ENCODE results near the gene VPS39. TPM values are rescaled to one million over a fixed set of nuclear protein-coding genes. Genes with fewer than 3 reads are reported as not detected.
A peak's percentile ranks its signal among the peaks of the same experiment; 100 is the strongest.

Gene VPS39
- total and polyA plus RNA-seq, 9 of the 15 experiments (the other 6 are each of a cell fraction or from before 2014, with no cell fraction given): 3.2 to 37.3 (median 21.8) TPM

DNA sequence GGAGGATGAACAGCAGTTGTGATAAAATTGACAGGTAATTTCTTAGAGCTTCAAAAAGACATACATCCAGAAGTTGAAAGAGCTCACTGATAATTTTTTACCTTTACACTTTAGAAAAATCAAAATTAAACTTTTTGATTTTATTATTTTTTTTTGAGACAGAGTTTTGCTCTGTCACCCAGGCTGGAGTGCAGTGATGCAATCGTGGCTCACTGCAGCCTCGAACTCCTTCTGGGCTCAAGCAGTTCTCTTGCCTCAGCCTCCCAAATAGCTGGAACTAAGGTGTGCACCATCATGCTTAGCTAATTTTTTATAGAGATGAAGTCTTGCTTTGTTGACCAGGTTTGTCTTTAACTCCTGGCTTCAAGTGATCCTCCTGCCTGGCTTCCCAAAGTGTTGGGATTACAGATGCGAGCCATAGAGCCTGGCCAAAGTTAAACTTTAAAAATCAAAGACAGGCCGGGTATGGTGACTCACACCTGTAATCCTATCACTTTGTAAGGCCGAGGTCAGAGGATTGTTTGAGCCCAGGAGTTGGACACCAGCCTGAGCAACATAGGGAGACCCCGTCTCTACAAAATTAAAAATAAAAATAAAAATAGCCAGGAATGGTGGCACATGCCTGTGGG lies 73.4 kb downstream of the VPS39 start:
- WGBS (ENCODE audit: insufficient coverage, low coverage, missing lambda C conversion rate): 6% methylated on average over 6 of the region's 6 CpGs
- intact Hi-C loops (cut with micrococcal nuclease) (loop anchor here (2.0 to 5.0 kb wide), 4 partner anchors 37 to 253 kb away; no protein-coding TSS in a partner anchor), in situ Hi-C loops (cut with MboI) (loop anchor here (5.0 kb wide), 1 partner anchor 67 kb away; no protein-coding TSS in a partner anchor)
- no peaks in the 10 kb centered on the region for H3K79me2 ChIP-seq (ENCODE audit: control insufficient read depth, insufficient read depth, low read length)
- H2AFZ ChIP-seq (ENCODE audit: low read depth, low read length): no peak overlapping the region
- ChIA-PET POLR2A (interaction anchor here (0.7 kb wide), 1 partner anchor 45 kb away, joined by 3 read pairs; no protein-coding TSS in a partner anchor), CTCF (ENCODE audit: low intra/inter-chr PET ratio) (interaction anchor here (0.6 to 1.9 kb wide), 6 partner anchors 41 to 145 kb away, joined by 3 to 13 read pairs (median 4); partner anchors contain the start of gene PLA2G4D)
- BruUV-seq (replicated peaks): no TSS peak
- FAIRE-seq: no peak
- no peak overlapping the region for H3K9ac ChIP-seq (ENCODE audit: insufficient read depth in 1 of 2, low read depth in 2 of 2, low read length in 2 of 2)
- DNase-seq (ENCODE audit: extremely low read depth in 1 of 4, low spot score in 3 of 4): no peak
- ATAC-seq: no peak
- H3K4me3 ChIP-seq: no peak overlapping the region
- H3K36me3 ChIP-seq (ENCODE audit: control insufficient read depth, insufficient read depth, low read length): no peaks in the 10 kb centered on the region
- no peaks in the 10 kb centered on the region for H3K4me1 ChIP-seq (replicated peaks in 1 of 2; ENCODE audit: control insufficient read depth in 2 of 2, insufficient read depth in 2 of 2, low read length in 2 of 2)
- H3K9me1 ChIP-seq (ENCODE audit: control insufficient read depth, insufficient read depth, low read length): no peaks in the 10 kb centered on the region
- 0 out of 2 replicates have a peak, but pooled peaks cover 4% of the 10 kb centered on the region for H4K20me1 ChIP-seq (replicated peaks; ENCODE audit: control insufficient read depth, insufficient read depth, low read length)
- no peak overlapping the region for H3K27ac ChIP-seq (ENCODE audit: extremely low read depth, low read depth, low read length)
- H3K4me2 ChIP-seq (ENCODE audit: insufficient read depth, low read length): no peak overlapping the region
- H3K27me3 ChIP-seq (ENCODE audit: control insufficient read depth in 2 of 2, insufficient read depth in 2 of 2, low read length in 2 of 2): peaks cover 3 to 38% of the 10 kb centered on the region in 2 experiments; a peak in 4 of 5 replicates
- H3K9me3 ChIP-seq (replicated peaks; ENCODE audit: control insufficient read depth, insufficient read depth, low read depth, low read length): no peaks in the 10 kb centered on the region
- TF ChIP-seq, protein P1, sequence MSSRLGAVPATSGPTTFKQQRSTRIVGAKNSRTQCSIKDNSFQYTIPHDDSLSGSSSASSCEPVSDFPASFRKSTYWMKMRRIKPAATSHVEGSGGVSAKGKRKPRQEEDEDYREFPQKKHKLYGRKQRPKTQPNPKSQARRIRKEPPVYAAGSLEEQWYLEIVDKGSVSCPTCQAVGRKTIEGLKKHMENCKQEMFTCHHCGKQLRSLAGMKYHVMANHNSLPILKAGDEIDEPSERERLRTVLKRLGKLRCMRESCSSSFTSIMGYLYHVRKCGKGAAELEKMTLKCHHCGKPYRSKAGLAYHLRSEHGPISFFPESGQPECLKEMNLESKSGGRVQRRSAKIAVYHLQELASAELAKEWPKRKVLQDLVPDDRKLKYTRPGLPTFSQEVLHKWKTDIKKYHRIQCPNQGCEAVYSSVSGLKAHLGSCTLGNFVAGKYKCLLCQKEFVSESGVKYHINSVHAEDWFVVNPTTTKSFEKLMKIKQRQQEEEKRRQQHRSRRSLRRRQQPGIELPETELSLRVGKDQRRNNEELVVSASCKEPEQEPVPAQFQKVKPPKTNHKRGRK (tag; IDR thresholded peaks at IDR 0.05): no peak
- TF ChIP-seq, protein P2, sequence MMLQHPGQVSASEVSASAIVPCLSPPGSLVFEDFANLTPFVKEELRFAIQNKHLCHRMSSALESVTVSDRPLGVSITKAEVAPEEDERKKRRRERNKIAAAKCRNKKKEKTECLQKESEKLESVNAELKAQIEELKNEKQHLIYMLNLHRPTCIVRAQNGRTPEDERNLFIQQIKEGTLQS (IDR thresholded peaks at IDR 0.05): peak; percentile 72; the same call in 1 of the 2 replicates
- TF ChIP-seq, protein P2 (CRISPR knock-in tag; conservative IDR thresholded peaks at IDR 0.05): no peak
- TF ChIP-seq CEBPG (CRISPR knock-in tag; IDR thresholded peaks at IDR 0.05): no peak
- peak; percentile 23 to 65; a peak in 2 of 4 replicates for TF ChIP-seq CEBPG (tag; conservative IDR thresholded peaks at IDR 0.05 in 1 of 2, IDR thresholded peaks at IDR 0.05 in 1 of 2)
- no peak for TF ChIP-seq SP1 (CRISPR knock-in tag; IDR thresholded peaks at IDR 0.05)
- no peak for TF ChIP-seq ZBTB12 (CRISPR knock-in tag; IDR thresholded peaks at IDR 0.05)
- TF ChIP-seq ADNP (tag; IDR thresholded peaks at IDR 0.05): no peak
- TF ChIP-seq, protein P3, sequence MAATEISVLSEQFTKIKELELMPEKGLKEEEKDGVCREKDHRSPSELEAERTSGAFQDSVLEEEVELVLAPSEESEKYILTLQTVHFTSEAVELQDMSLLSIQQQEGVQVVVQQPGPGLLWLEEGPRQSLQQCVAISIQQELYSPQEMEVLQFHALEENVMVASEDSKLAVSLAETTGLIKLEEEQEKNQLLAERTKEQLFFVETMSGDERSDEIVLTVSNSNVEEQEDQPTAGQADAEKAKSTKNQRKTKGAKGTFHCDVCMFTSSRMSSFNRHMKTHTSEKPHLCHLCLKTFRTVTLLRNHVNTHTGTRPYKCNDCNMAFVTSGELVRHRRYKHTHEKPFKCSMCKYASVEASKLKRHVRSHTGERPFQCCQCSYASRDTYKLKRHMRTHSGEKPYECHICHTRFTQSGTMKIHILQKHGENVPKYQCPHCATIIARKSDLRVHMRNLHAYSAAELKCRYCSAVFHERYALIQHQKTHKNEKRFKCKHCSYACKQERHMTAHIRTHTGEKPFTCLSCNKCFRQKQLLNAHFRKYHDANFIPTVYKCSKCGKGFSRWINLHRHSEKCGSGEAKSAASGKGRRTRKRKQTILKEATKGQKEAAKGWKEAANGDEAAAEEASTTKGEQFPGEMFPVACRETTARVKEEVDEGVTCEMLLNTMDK (IDR thresholded peaks at IDR 0.05; ENCODE audit: borderline replicate concordance, insufficient read depth, low read depth, low read length, poor library complexity, severe bottlenecking): no peak
- no peak for TF ChIP-seq GATAD2B (IDR thresholded peaks at IDR 0.05; ENCODE audit: borderline replicate concordance)
- no peak for TF ChIP-seq DPF2 (IDR thresholded peaks at IDR 0.05)
- no peak for TF ChIP-seq CSDE1 (IDR thresholded peaks at IDR 0.05)
- no peak for TF ChIP-seq TFE3 (CRISPR knock-in tag; IDR thresholded peaks at IDR 0.05)
- TF ChIP-seq ZNF764 (CRISPR knock-in tag; IDR thresholded peaks at IDR 0.05; ENCODE audit: low read depth): no peak

Data from K562 (cell line).